H9 (cell line): Measurements from ENCODE around the gene LETMD1. TPM values are rescaled to one million over a fixed set of nuclear protein-coding genes. Genes with fewer than 3 reads are reported as not detected.

Source experiments
- DNase-seq: peaks from one replicate; pipeline ENCODE4 v3.0.0-alpha.2; 2017
- H2AFZ ChIP-seq: one replicate; pipeline ENCODE4 v1.6.1; 2013; ENCODE audit warnings: mild to moderate bottlenecking, low read length, control low read depth, moderate library complexity
- H2AK5ac ChIP-seq: 2 replicates; pipeline ENCODE4 v1.6.1; 2013; ENCODE audit warnings: low read length, control low read depth, mixed read lengths; ENCODE audit not compliant: insufficient read length
- H2BK120ac ChIP-seq: one replicate; pipeline ENCODE4 v1.6.1; 2013; ENCODE audit warnings: low read depth, mild to moderate bottlenecking, low read length, control low read depth, inconsistent platforms; ENCODE audit not compliant: poor library complexity, severe bottlenecking
- H2BK12ac ChIP-seq: 2 replicates; pipeline ENCODE4 v1.6.1; 2013; ENCODE audit warnings: low read length, control low read depth, mixed read lengths, low read depth; ENCODE audit not compliant: insufficient read length
- H2BK15ac ChIP-seq: 2 replicates; pipeline ENCODE4 v1.6.1; 2013; ENCODE audit warnings: low read depth, low read length, control low read depth
- H2BK20ac ChIP-seq: one replicate; pipeline ENCODE4 v1.6.1; 2013; ENCODE audit warnings: low read depth, mild to moderate bottlenecking, low read length, control low read depth, inconsistent platforms; ENCODE audit not compliant: poor library complexity, severe bottlenecking
- H2BK5ac ChIP-seq: 2 replicates; pipeline ENCODE4 v1.6.1; 2013; ENCODE audit warnings: low read length, control low read depth, mixed read lengths; ENCODE audit not compliant: insufficient read length
- H3K14ac ChIP-seq: 2 replicates; pipeline ENCODE4 v1.6.1; 2013; ENCODE audit warnings: low read length, control low read depth; ENCODE audit not compliant: insufficient read depth
- H3K18ac ChIP-seq: 2 replicates; pipeline ENCODE4 v1.6.1; 2013; ENCODE audit warnings: low read depth, mild to moderate bottlenecking, mixed read lengths, low read length, control low read depth; ENCODE audit not compliant: insufficient read length
- H3K23ac ChIP-seq: 2 replicates; pipeline ENCODE4 v1.6.1; 2013; ENCODE audit warnings: low read length, control low read depth, mixed read lengths, low read depth; ENCODE audit not compliant: insufficient read length
- H3K23me2 ChIP-seq: 2 replicates; pipeline ENCODE4 v1.6.1; 2013; ENCODE audit warnings: low read depth, mild to moderate bottlenecking, mixed read lengths, low read length, control low read depth; ENCODE audit not compliant: insufficient read length, poor library complexity, severe bottlenecking
- H3K27ac ChIP-seq: 2 replicates; pipeline ENCODE4 v1.5.1; 2013; ENCODE audit warnings: low read length, control low read depth, mixed read lengths, low read depth; ENCODE audit not compliant: insufficient read length
- H3K27me3 ChIP-seq: 2 replicates; pipeline ENCODE4 v1.6.1; 2013; ENCODE audit warnings: low read length, control low read depth, inconsistent platforms; ENCODE audit not compliant: insufficient read depth
- H3K4ac ChIP-seq: 2 replicates; pipeline ENCODE4 v1.6.1; 2013; ENCODE audit warnings: low read depth, mild to moderate bottlenecking, control low read depth, inconsistent platforms, low read length, moderate library complexity
- H3K4me1 ChIP-seq: 2 replicates; pipeline ENCODE4 v1.6.1; 2013; ENCODE audit warnings: low read length, control low read depth, inconsistent platforms; ENCODE audit not compliant: insufficient read depth
- H3K4me2 ChIP-seq: 2 replicates; pipeline ENCODE4 v1.6.1; 2013; ENCODE audit warnings: low read length, control low read depth, mixed read lengths; ENCODE audit not compliant: insufficient read length, insufficient read depth
- H3K56ac ChIP-seq: 2 replicates; pipeline ENCODE4 v1.6.1; 2013; ENCODE audit warnings: low read depth, mild to moderate bottlenecking, mixed read lengths, low read length, control low read depth; ENCODE audit not compliant: insufficient read length
- H3K79me1 ChIP-seq: 2 replicates; pipeline ENCODE4 v1.6.1; 2013; ENCODE audit warnings: low read depth, mild to moderate bottlenecking, moderate library complexity, low read length, control low read depth, inconsistent platforms; ENCODE audit not compliant: insufficient read depth, poor library complexity, severe bottlenecking
- H3K79me2 ChIP-seq: 2 replicates; pipeline ENCODE4 v1.6.1; 2013; ENCODE audit warnings: low read length, control low read depth, inconsistent platforms; ENCODE audit not compliant: insufficient read depth
- H3K9ac ChIP-seq: 2 replicates; pipeline ENCODE4 v1.6.1; 2013; ENCODE audit warnings: low read length, control low read depth, mixed read lengths; ENCODE audit not compliant: insufficient read length; ENCODE audit errors: extremely low read depth
- H3K9me3 ChIP-seq: one replicate; pipeline ENCODE4 v1.6.1; 2013; ENCODE audit warnings: low read depth, low read length, inconsistent platforms; ENCODE audit not compliant: control insufficient read depth
- H3T11ph ChIP-seq: one replicate; pipeline ENCODE4 v1.6.1; 2013; ENCODE audit warnings: mild to moderate bottlenecking, low read length, control low read depth, inconsistent platforms
- H4K20me1 ChIP-seq: one replicate; pipeline ENCODE4 v1.6.1; 2013; ENCODE audit not compliant: control insufficient read depth, insufficient read length, insufficient read depth
- H4K5ac ChIP-seq: 2 replicates; pipeline ENCODE4 v1.6.1; 2013; ENCODE audit warnings: low read depth, mild to moderate bottlenecking, mixed read lengths, low read length, control low read depth; ENCODE audit not compliant: insufficient read length
- H4K8ac ChIP-seq: replicated peaks from 2 replicates; pipeline ENCODE4 v1.6.1; 2013; ENCODE audit warnings: low read length, control low read depth, mixed read lengths, low read depth; ENCODE audit not compliant: insufficient read length
- H4K91ac ChIP-seq: 2 replicates; pipeline ENCODE4 v1.6.1; 2013; ENCODE audit warnings: low read depth, mild to moderate bottlenecking, moderate library complexity, mixed read lengths, low read length, control low read depth; ENCODE audit not compliant: insufficient read length
- H3K27ac Mint-ChIP-seq, 3 experiments: 2 replicates in 2 of 3; 3 replicates in 1 of 3; pipeline ENCODE4 v1.8.0; 2020 to 2021; ENCODE audit warnings: mixed read lengths in 3 of 3, mild to moderate bottlenecking in 1 of 3, moderate library complexity in 1 of 3
- H3K27me3 Mint-ChIP-seq: 2 replicates; pipeline ENCODE4 v1.8.0; 2021; ENCODE audit warnings: low read depth, mild to moderate bottlenecking, moderate library complexity, mixed read lengths
- H3K36me3 Mint-ChIP-seq, 3 experiments: 2 replicates in 2 of 3; 3 replicates in 1 of 3; pipeline ENCODE4 v1.8.0; 2020 to 2021; ENCODE audit warnings: low read depth in 3 of 3, mixed read lengths in 3 of 3; ENCODE audit not compliant: insufficient read depth in 1 of 3
- H3K4me1 Mint-ChIP-seq, 2 experiments: 2 replicates each; pipeline ENCODE4 v1.8.0; 2020; ENCODE audit warnings: mixed read lengths in 2 of 2
- H3K4me3 Mint-ChIP-seq, 2 experiments: 2 replicates in 1 of 2; 3 replicates in 1 of 2; pipeline ENCODE4 v1.8.0; 2020 to 2021; ENCODE audit warnings: mild to moderate bottlenecking in 2 of 2, mixed read lengths in 2 of 2, moderate library complexity in 1 of 2
- H3K9me3 Mint-ChIP-seq, 2 experiments: 2 replicates in 1 of 2; 3 replicates in 1 of 2; pipeline ENCODE4 v1.8.0; 2020; ENCODE audit warnings: mild to moderate bottlenecking in 2 of 2, mixed read lengths in 2 of 2, moderate library complexity in 1 of 2
- CTCF ChIP-seq: fragments of 200-600 bp; sonication (generic); conservative IDR thresholded peaks from 3 replicates; pipeline ENCODE4 v1.8.0; 2021; ENCODE audit warnings: antibody characterized with exemption, mild to moderate bottlenecking
- WGBS: extraction: QIAGEN DNeasy Blood & Tissue Kit; methylation state at CpG from one replicate; pipeline ENCODE4 v1.1.7; 2013; ENCODE audit warnings: missing lambda C conversion rate, low lambda C conversion rate, mixed read lengths; ENCODE audit not compliant: insufficient read length; ENCODE audit errors: extremely low coverage; 5-methylcytosine and 5-hydroxymethylcytosine counted together
- total RNA-seq: library from RNA; stranded (reverse); gene quantifications from 2 replicates; pipeline ENCODE4 v1.2.1, GENCODE V29; 2021

Gene LETMD1
- total RNA-seq, 1 experiment from 2014 or later, result 34.9 TPM

DNA sequence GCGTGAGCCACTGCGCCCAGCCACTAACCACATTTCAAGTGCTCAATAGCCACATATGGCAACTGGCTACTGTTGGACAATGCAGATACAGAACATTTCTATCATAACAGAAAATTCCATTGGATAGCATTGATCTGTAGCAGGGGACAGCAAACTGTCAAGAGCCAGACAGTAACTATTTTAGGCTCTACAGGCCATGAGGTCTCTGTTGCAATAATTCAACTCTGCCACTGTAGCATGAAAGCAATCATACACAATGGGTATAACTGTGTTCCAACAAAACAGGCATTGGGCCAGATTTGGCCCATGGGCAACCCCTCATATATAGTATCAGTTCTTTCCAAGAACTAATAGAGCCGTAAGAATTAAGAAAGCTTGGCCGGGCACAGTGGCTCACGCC lies 27.3 kb downstream of the LETMD1 start:
- Histone ChIP-seq H4K91ac (no peak overlapping the region), H3K27me3 (no peaks in the 10 kb centered on the region), H3K4me1 (no peaks in the 10 kb centered on the region), H3K18ac (no peak overlapping the region), H3K79me1 (no peaks in the 10 kb centered on the region), H2AK5ac (no peak overlapping the region), H2AFZ (no peak overlapping the region), H3K27ac (no peak overlapping the region), H3K14ac (no peak overlapping the region), H4K20me1 (no peaks in the 10 kb centered on the region), H2BK120ac (no peak overlapping the region), H3K79me2 (peaks cover 6% of the 10 kb centered on the region; the same call in 1 of the 2 replicates), H3K9me3 (no peaks in the 10 kb centered on the region), H2BK5ac (no peak overlapping the region), H2BK15ac (no peak overlapping the region), H2BK12ac (no peak overlapping the region), H4K5ac (no peak overlapping the region), H3K4ac (no peak overlapping the region), H3K23ac (no peak overlapping the region), H4K8ac (no peak overlapping the region), H3K23me2 (no peaks in the 10 kb centered on the region), H2BK20ac (no peak overlapping the region), H3K4me2 (no peak overlapping the region), H3T11ph (no peak overlapping the region), H3K56ac (no peak overlapping the region), H3K9ac (no peak overlapping the region)
- Mint-ChIP-seq H3K9me3 (peaks cover 0 to 2% of the 10 kb centered on the region in 2 experiments; a peak in 1 of 5 replicates), H3K4me1 (no peaks in the 10 kb centered on the region), H3K27me3 (no peaks in the 10 kb centered on the region), H3K27ac (no peak overlapping the region), H3K4me3 (no peak overlapping the region), H3K36me3 (peaks cover 29 to 56% (median 48%) of the 10 kb centered on the region in 3 experiments)
- no CpG with 5 or more reads among the region's 5 CpGs for WGBS
- no peak for TF ChIP-seq CTCF
- DNase-seq, result no peak
